Right forelimb (tissue), 1 donor: ENCODE measurements around the gene RNF38.
"Not testable (repeated sequence)": the region's sequence is repeated elsewhere in the genome, so short reads cannot be mapped to it uniquely, and the experiment has no call there.

Source experiments
- DNase-seq: peaks from one replicate; pipeline ENCODE4 v3.0.0-alpha.2; 2018

Gene RNF38

DNA sequence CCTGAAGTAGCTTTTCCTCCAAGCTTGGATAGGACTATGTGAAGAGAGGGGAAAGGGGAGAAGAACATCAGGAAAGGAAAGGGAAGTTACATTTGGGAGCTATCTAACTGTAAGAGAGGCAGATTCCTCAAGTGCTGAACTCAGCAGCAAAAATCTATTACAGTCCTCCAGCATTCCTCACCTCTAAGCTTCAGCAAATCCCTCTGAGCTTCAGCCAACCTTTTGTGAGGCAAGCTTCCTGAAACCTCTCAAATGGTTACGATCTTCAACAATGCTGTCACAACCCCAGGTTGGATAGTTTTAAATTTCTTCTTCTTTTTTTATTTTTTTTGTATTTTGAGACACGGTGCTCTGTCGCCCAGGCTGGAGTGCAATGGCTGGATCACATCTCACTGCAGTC is 2.5 kb upstream of the RNF38 start:
- no peak for DNase-seq

DNA sequence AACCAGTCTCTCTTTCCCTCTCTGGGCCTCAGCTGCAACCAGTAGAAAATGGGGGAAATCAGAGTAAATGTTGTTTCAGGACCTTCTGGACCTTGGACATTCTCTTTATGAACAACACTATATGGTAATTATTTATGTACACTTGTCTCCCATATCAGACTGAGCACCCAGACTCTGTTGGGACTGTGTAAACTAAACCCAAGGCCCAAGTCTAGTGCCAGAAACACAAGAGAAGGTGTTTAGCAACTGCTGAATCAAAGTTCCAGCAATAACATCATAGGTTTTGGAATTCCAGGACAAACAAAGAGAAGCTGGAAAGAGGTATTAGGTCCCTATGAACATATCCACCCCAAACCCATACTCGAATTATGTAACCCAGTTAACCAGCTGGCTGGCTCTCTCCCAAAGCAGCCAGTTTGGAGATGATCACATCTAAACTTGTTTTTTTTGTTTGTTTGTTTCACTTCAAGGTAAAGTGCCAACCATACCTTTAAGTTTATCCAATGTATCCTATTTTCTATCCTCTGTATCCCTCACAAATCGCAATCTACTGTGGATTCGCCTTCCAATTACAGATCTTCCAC is 1.9 kb upstream of the RNF38 start:
- DNase-seq, result no peak

DNA sequence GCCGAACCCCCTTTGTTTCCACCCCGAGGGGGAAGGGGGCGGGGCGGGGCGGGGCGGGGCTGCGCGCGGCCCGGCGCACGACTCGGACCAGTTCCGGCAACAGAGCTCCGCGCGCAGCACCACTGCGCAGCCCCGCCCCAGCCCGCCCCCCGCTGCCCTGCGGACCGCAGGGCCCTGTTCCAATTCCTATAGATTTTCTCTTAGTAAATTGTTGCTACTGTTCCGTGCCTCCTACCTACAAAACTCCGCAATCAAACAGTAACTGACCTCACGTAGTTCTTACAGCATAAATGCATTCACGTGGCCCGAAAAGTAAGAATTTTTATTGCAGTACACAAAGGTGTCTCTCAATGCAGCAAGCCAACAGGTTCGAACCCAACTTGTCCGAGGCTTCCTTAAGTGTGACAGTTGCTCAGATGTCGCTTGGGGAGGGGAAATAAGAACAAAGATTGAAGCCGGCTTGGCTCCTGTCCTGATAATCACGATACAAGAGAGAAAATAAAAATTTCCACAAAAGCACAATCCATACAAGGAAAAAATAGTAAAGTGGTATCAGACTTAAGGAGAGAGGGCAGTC is 1.2 kb upstream of the RNF38 start:
- no peak for DNase-seq

DNA sequence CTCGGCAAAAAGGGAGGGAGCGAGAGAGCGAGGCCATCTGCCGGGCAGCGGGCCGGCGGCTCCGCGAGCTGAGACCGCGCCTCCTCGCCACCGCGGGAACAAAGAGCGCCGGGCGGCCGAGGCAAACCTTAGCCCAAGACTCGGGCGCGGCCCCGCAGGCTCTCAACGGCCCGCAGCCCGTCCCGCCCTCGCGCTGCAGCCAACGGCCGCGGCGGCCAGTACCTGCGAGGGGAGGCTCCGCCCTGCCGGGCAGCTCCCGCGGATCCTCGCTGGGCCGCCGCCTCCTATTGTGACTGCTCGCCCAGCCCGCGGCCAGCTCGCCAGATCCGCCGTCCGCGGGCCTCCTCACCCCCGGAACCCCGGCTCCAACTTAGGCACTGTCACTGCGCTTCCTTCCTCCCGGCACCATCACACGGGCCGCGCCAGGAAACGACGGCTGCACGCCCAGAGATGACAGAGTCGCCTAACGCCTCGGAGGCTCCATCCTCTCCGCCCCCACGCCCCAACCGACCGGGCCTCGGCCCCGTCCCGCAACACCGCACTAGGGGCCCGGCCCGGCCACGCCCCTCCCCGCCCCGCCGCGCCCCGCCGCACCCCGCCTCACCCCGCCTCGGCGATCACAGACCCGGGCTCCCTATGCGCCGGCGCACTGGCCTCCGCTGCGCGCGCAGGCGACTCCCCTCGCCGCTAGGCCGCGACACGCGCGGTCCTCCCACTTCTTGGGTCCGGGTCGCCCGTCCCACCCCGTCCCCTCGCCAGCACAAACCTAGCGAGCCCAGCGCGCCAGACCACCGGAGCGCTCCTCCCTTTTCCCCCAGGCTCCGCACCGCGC is 479 bp upstream of the RNF38 start:
- DNase-seq, result peak; percentile 95

DNA sequence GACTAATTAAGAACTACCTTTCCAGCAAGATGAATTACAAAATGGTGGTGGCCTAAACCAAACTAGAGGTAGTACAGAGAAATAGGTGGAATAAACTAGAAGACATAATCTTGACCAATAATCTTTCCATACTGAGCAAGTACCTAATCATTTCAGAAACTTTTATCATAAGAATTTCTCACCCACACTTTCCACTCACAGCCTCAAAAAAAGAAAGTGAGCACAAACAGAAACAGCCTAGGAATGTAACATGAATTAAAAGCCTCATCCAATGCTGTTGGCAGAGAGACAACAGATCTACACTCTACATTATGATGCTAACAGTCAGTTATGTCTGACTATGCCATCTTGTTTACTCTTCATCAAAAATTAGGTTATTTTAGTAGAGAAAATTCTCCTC is 1.3 kb downstream of the RNF38 start:
- no peak for DNase-seq

DNA sequence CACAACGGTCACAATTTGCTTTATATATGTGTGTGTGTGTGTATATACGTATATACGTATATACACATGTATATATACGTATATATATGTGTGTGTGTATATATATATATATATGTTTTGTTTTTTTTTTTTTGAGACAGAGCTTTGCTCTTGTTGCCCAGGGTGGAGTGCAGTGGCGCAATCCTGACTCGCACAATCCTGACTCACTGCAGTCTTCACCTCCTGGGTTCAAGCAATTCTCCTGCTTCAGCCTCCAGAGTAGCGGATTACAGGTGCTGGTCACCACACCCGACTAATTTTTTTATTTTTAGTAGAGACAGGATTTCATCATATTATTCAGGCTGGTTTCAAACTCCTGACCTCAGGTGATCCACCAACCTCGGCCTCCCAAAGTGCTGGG is 3.1 kb downstream of the RNF38 start:
- no peak for DNase-seq

GRCh38 chr9:36392489-36392888 is 7.6 kb downstream of the RNF38 start:
- no peak for DNase-seq

GRCh38 chr9:36389590-36389989 is 10.5 kb downstream of the RNF38 start:
- no peak for DNase-seq

DNA sequence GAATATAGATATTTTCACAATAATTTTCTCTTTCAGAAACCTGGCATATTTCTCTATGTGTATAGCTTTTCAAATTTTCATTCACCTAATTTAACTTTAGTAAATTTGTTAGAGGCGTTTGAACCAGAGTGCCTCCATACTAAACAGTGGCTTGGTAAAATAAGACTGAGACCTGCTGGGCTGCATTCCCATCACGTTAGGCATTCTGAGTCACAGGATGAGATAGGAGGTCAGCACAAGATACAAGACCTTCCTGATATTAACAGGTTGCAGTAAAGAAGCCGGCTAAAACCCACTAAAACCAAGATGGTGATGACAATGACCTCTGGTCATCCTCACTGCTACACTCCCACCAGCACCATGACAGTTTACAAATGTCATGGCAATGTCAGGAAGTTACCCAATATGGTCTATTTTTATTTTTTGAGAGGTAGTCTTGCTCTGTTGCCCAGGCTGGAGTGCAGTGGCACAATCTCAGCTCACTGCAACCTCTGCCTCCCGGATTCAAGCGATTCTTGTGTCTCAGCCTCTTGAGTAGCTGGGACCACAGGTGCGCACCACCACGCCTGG is 13.6 kb downstream of the RNF38 start:
- not testable (repeated sequence) for DNase-seq

GRCh38 chr9:36382484-36382883 is 17.6 kb downstream of the RNF38 start:
- no peak for DNase-seq

GRCh38 chr9:36364577-36364976 is 35.5 kb downstream of the RNF38 start:
- no peak for DNase-seq

- DNase-seq, result no peak
Observed at GRCh38 chr9:36363448-36363847, 36.6 kb downstream of the RNF38 start.

- DNase-seq, result no peak
Observed at GRCh38 chr9:36358486-36358885, 41.6 kb downstream of the RNF38 start.

GRCh38 chr9:36357639-36358038 is 42.4 kb downstream of the RNF38 start:
- DNase-seq, result no peak

GRCh38 chr9:36346569-36346968 is 53.5 kb downstream of the RNF38 start:
- no peak for DNase-seq

DNA sequence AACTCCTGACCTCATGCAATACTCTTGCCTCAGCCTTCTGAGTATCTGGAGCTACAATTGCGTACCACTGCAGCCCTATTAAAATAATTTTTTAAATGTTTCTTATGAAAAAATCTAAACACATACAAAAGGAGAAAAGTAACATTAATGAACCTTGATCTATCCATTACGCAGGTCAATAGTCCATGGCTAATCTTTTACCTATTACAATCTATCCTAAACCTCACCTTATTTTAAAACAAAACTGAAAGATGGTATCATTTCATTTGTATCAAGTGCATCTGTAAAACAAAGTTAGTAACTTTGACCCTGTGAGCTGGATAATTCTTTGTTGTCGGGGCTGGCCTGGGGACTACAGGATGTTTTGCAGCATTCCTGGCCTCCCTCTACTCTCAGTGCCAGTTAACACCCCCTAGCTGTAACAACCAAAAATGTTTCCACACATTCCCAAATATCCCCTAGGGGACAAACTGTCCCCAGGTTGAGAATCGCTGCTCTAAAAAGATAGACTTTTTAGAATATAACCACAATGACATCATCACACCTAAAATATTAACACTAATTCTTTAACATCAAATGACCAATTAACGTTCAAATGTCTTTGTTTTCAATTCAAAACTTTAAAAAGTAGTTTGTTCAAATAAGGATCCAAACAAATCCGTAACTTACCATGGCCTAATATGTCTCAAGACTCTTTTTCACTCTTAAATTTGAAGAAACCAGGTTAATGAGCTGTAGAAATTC is 54.8 kb downstream of the RNF38 start:
- DNase-seq, result no peak

- no peak for DNase-seq
Observed at GRCh38 chr9:36341936-36342577, 58.0 kb downstream of the RNF38 start.

DNA sequence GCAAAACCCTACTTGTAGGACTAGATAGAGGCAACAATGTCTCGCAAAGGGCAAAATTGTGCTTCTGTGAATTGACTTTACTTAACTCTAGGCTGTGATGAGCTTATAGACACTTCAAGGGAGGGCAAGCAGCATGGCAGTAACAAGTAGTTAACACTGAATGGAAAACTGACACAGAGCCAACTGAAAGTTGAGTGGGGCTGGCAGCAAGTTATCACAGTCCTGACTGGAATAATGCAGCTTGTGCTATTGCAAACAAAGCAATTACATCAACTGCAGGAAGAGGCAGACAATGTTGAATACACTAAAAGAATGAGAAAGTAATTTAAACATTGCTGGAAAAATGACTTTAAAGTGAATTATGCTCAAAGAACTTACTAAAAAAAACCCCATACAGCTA is 62.2 kb downstream of the RNF38 start:
- no peak for DNase-seq

GRCh38 chr9:36337002-36337401 is 63.1 kb downstream of the RNF38 start:
- DNase-seq, result no peak

- no peak for DNase-seq
Observed at GRCh38 chr9:36336131-36336907, 63.8 kb downstream of the RNF38 start.

DNA sequence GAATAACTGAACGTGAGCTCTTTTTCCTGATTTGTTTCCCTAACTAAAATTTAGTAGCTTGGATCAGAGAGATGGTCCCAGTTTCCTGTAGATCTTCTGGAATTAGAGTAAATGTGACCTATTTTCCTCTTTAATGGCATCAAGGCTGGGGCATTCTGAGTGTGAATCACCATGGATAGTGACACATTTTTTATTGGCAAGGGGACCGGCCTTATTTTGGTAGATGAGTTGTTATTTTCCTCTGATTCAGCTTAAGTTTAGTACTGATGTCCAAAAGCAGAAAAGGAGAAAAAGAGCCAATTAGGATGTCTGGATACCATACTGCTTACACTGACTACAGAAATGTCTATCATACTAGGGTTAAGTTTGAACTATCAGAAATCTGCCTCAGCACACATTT is 68.1 kb downstream of the RNF38 start:
- DNase-seq, result no peak
